Naive thymus-derived CD4-positive, alpha-beta T cell (primary cell): ENCODE results near the gene NPAS3. TPM values are rescaled to one million over a fixed set of nuclear protein-coding genes. Genes with fewer than 3 reads are reported as not detected.

ENCODE experiments used
- ATAC-seq: fragments of 150-1000 bp; cut with Tn5 transposase; 2 replicates; pipeline ENCODE4 v1.10.0; 2021; ENCODE audit warnings: mild to moderate bottlenecking, moderate library complexity
- CTCF ChIA-PET: fragments of 350-600 bp; sonication (Branson Sonifier 250); formaldehyde crosslinking; loops from one replicate; lab custom pipeline; 2021; ENCODE audit warnings: antibody characterized with exemption; lab: Charles Lee
- POLR2A ChIA-PET: fragments of 350-600 bp; sonication (Branson Sonifier 250); formaldehyde crosslinking; loops from one replicate; lab custom pipeline; 2021; ENCODE audit warnings: antibody characterized with exemption, inconsistent platforms; lab: Charles Lee
- DNase-seq, 9 donors: peaks; one replicate each; pipeline versions ENCODE4 v3.0.0 to v3.0.0-alpha.2; 2020 to 2022; ENCODE audit warnings: mixed read lengths in 1 of 9
- H3K27ac ChIP-seq: one replicate; pipeline ENCODE4 v1.7.0; 2013; ENCODE audit warnings: mild to moderate bottlenecking, low read depth, low read length, moderate library complexity
- H3K27me3 ChIP-seq, 2 donors: one replicate each; pipeline ENCODE4 v1.7.0; 2013; ENCODE audit warnings: low read length in 2 of 2, mild to moderate bottlenecking in 2 of 2, moderate library complexity in 2 of 2; ENCODE audit not compliant: control insufficient read depth in 2 of 2, insufficient read depth in 2 of 2
- H3K36me3 ChIP-seq, 3 experiments: 1 replicate in 2 of 3; 2 replicates in 1 of 3; pipeline ENCODE4 v1.7.0; 2013; ENCODE audit warnings: low read length in 3 of 3, mild to moderate bottlenecking in 3 of 3, moderate library complexity in 1 of 3; ENCODE audit not compliant: insufficient read depth in 3 of 3, control insufficient read depth in 2 of 3
- H3K4me1 ChIP-seq, 2 donors: one replicate each; pipeline ENCODE4 v1.7.0; 2013; ENCODE audit warnings: low read length in 2 of 2, mild to moderate bottlenecking in 2 of 2, moderate library complexity in 1 of 2; ENCODE audit not compliant: control insufficient read depth in 2 of 2, insufficient read depth in 2 of 2
- H3K4me3 ChIP-seq: 2 replicates; pipeline ENCODE4 v1.7.0; 2013; ENCODE audit warnings: mild to moderate bottlenecking, low read length
- H3K9me3 ChIP-seq, 3 experiments: 1 replicate in 2 of 3; 2 replicates in 1 of 3; pipeline ENCODE4 v1.7.0; 2013; ENCODE audit warnings: low read length in 3 of 3; ENCODE audit not compliant: control insufficient read depth in 2 of 3
- H3K27ac Mint-ChIP-seq, 9 donors: one replicate each; pipeline ENCODE4 v1.8.0; 2020 to 2022; ENCODE audit warnings: mixed read lengths in 9 of 9, mild to moderate bottlenecking in 8 of 9, moderate library complexity in 5 of 9, inconsistent platforms in 2 of 9
- H3K27me3 Mint-ChIP-seq, 5 donors: one replicate each; pipeline ENCODE4 v1.8.0; 2021 to 2022; ENCODE audit warnings: mixed read lengths in 5 of 5, mild to moderate bottlenecking in 1 of 5
- H3K36me3 Mint-ChIP-seq, 5 donors: one replicate each; pipeline ENCODE4 v1.8.0; 2020 to 2022; ENCODE audit warnings: mixed read lengths in 5 of 5, mild to moderate bottlenecking in 3 of 5, inconsistent platforms in 1 of 5
- H3K4me1 Mint-ChIP-seq, 7 donors: one replicate each; pipeline ENCODE4 v1.8.0; 2020 to 2022; ENCODE audit warnings: mixed read lengths in 7 of 7, mild to moderate bottlenecking in 3 of 7, inconsistent platforms in 1 of 7
- H3K4me3 Mint-ChIP-seq, 10 donors: one replicate each; pipeline ENCODE4 v1.8.0; 2020 to 2022; ENCODE audit warnings: mild to moderate bottlenecking in 10 of 10, mixed read lengths in 10 of 10, moderate library complexity in 6 of 10, inconsistent platforms in 2 of 10
- H3K9me3 Mint-ChIP-seq, 11 donors: one replicate each; pipeline ENCODE4 v1.8.0; 2020 to 2022; ENCODE audit warnings: mixed read lengths in 11 of 11, mild to moderate bottlenecking in 4 of 11, inconsistent platforms in 1 of 11, moderate library complexity in 1 of 11
- intact Hi-C, 2 donors: fragments of 100-400 bp; cut with micrococcal nuclease; formaldehyde crosslinking; loops; one replicate each; pipeline ENCODE4 v1.15.1; 2023
- polyA plus RNA-seq, 2 donors: library from polyadenylated mRNA; unstranded; fragments of 300-500 nt; fragmentation: Illumina TruSeq; gene quantifications; one replicate each; pipeline ENCODE4 v1.2.3, GENCODE V29; 2021
- total RNA-seq, 6 experiments: library from RNA in 5 of 6; stranded (reverse) in 5 of 6; gene quantifications; 1 replicate in 5 of 6; 2 replicates in 1 of 6; pipeline ENCODE4 v1.2.3 and lab custom pipeline; 2021 to 2026

The NPAS3 gene
- total and polyA plus RNA-seq, 7 experiments from 2014 or later: not detected

- Mint-ChIP-seq H3K4me1 (no peaks in the 10 kb centered on the region), H3K4me3 (no peak overlapping the region), H3K27me3 (peaks cover 0 to 11% (median 5%) of the 10 kb centered on the region in 5 donors), H3K36me3 (no peaks in the 10 kb centered on the region), H3K9me3 (peaks cover 0 to 5% (median 0%) of the 10 kb centered on the region in 11 donors), H3K27ac (no peak overlapping the region)
- no peaks in the 10 kb centered on the region for H3K27me3 ChIP-seq
- H3K4me3 ChIP-seq: no peak overlapping the region
- ATAC-seq (no peak), DNase-seq (no peak)
- H3K4me1 ChIP-seq: no peaks in the 10 kb centered on the region
- ChIA-PET POLR2A (no interaction called here), CTCF (no interaction called here)
- H3K27ac ChIP-seq: no peak overlapping the region
- no peaks in the 10 kb centered on the region for H3K9me3 ChIP-seq
- H3K36me3 ChIP-seq: no peaks in the 10 kb centered on the region
- intact Hi-C loops: no loop called here
Measured at GRCh38 chr14:33548606-33549005, 609.9 kb downstream of the NPAS3 start.

DNA sequence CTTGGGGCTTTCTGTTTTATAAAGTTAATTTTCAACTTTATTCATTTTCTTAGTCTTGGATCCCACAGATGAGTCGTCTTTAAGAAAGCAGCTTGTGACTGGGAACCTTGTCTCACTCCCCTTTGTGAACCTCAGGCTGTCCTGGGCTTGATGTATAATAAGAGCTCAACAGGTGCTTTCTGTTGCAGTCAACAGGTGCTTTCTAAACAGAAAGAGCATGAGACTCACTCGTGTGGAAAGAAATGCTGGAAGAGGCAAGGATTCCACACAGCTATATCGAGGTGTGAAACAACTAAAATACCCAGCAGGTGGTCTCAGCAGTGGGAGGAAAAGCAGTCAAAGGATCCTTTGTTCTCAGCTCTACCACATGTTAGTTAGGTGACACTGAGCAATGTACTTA lies 613.3 kb downstream of the NPAS3 start:
- no peak overlapping the region for H3K27ac Mint-ChIP-seq
- H3K4me1 Mint-ChIP-seq: no peaks in the 10 kb centered on the region
- H3K27me3 Mint-ChIP-seq: peaks cover 0 to 6% (median 0%) of the 10 kb centered on the region in 5 donors
- CTCF ChIA-PET: no interaction called here
- H3K36me3 Mint-ChIP-seq: no peaks in the 10 kb centered on the region
- no peaks in the 10 kb centered on the region for H3K27me3 ChIP-seq
- H3K4me3 ChIP-seq: no peak overlapping the region
- intact Hi-C loops: no loop called here
- ATAC-seq: no peak
- H3K4me3 Mint-ChIP-seq: no peak overlapping the region
- no peaks in the 10 kb centered on the region for H3K9me3 ChIP-seq
- H3K36me3 ChIP-seq: no peaks in the 10 kb centered on the region
- no peaks in the 10 kb centered on the region for H3K4me1 ChIP-seq
- POLR2A ChIA-PET: no interaction called here
- DNase-seq: no peak
- no peak overlapping the region for H3K27ac ChIP-seq
- peaks cover 0 to 6% (median 0%) of the 10 kb centered on the region in 11 donors for H3K9me3 Mint-ChIP-seq

- H3K4me3 ChIP-seq: no peak overlapping the region
- no peak overlapping the region for H3K4me3 Mint-ChIP-seq
- intact Hi-C loops: no loop called here
- no peaks in the 10 kb centered on the region for H3K4me1 Mint-ChIP-seq
- no peaks in the 10 kb centered on the region for H3K9me3 ChIP-seq
- peaks cover 0 to 6% (median 0%) of the 10 kb centered on the region in 11 donors for H3K9me3 Mint-ChIP-seq
- H3K36me3 ChIP-seq: no peaks in the 10 kb centered on the region
- no peak overlapping the region for H3K27ac ChIP-seq
- no peaks in the 10 kb centered on the region for H3K36me3 Mint-ChIP-seq
- DNase-seq (no peak), ATAC-seq (no peak)
- no peaks in the 10 kb centered on the region for H3K27me3 ChIP-seq
- CTCF ChIA-PET: no interaction called here
- POLR2A ChIA-PET: no interaction called here
- H3K27me3 Mint-ChIP-seq: peaks cover 0 to 6% (median 0%) of the 10 kb centered on the region in 5 donors
- H3K4me1 ChIP-seq: no peaks in the 10 kb centered on the region
- no peak overlapping the region for H3K27ac Mint-ChIP-seq
Measured at GRCh38 chr14:33553706-33554278, 615.1 kb downstream of the NPAS3 start.

- peaks cover 0 to 6% (median 0%) of the 10 kb centered on the region in 5 donors for H3K27me3 Mint-ChIP-seq
- no peaks in the 10 kb centered on the region for H3K36me3 ChIP-seq
- DNase-seq (no peak), ATAC-seq (no peak)
- no peaks in the 10 kb centered on the region for H3K4me1 Mint-ChIP-seq
- no peak overlapping the region for H3K27ac ChIP-seq
- no peaks in the 10 kb centered on the region for H3K9me3 ChIP-seq
- intact Hi-C loops: no loop called here
- H3K4me1 ChIP-seq: no peaks in the 10 kb centered on the region
- H3K27ac Mint-ChIP-seq: no peak overlapping the region
- ChIA-PET POLR2A (no interaction called here), CTCF (no interaction called here)
- H3K9me3 Mint-ChIP-seq: peaks cover 0 to 6% (median 0%) of the 10 kb centered on the region in 11 donors
- H3K27me3 ChIP-seq: no peaks in the 10 kb centered on the region
- H3K36me3 Mint-ChIP-seq: no peaks in the 10 kb centered on the region
- no peak overlapping the region for H3K4me3 ChIP-seq
- H3K4me3 Mint-ChIP-seq: no peak overlapping the region
Measured at GRCh38 chr14:33554988-33555387, 616.3 kb downstream of the NPAS3 start.

- intact Hi-C loops: no loop called here
- no peak overlapping the region for H3K4me3 ChIP-seq
- H3K36me3 Mint-ChIP-seq: no peaks in the 10 kb centered on the region
- no peaks in the 10 kb centered on the region for H3K4me1 ChIP-seq
- H3K27ac ChIP-seq: no peak overlapping the region
- ATAC-seq: no peak
- H3K36me3 ChIP-seq: no peaks in the 10 kb centered on the region
- no peaks in the 10 kb centered on the region for H3K9me3 ChIP-seq
- H3K27me3 Mint-ChIP-seq: peaks cover 0 to 6% (median 0%) of the 10 kb centered on the region in 5 donors
- H3K4me1 Mint-ChIP-seq: no peaks in the 10 kb centered on the region
- H3K27me3 ChIP-seq: no peaks in the 10 kb centered on the region
- ChIA-PET CTCF (no interaction called here), POLR2A (no interaction called here)
- no peak overlapping the region for H3K27ac Mint-ChIP-seq
- no peak overlapping the region for H3K4me3 Mint-ChIP-seq
- no peak for DNase-seq
- peaks cover 0 to 6% (median 0%) of the 10 kb centered on the region in 11 donors for H3K9me3 Mint-ChIP-seq
Measured at GRCh38 chr14:33555710-33556350, 617.2 kb downstream of the NPAS3 start.

- no peaks in the 10 kb centered on the region for H3K36me3 Mint-ChIP-seq
- intact Hi-C loops: no loop called here
- H3K4me1 ChIP-seq: no peaks in the 10 kb centered on the region
- no peak overlapping the region for H3K27ac ChIP-seq
- H3K27ac Mint-ChIP-seq: no peak overlapping the region
- H3K9me3 ChIP-seq: no peaks in the 10 kb centered on the region
- H3K36me3 ChIP-seq: no peaks in the 10 kb centered on the region
- H3K9me3 Mint-ChIP-seq: peaks cover 0 to 6% (median 0%) of the 10 kb centered on the region in 11 donors
- ChIA-PET CTCF (no interaction called here), POLR2A (no interaction called here)
- no peak overlapping the region for H3K4me3 ChIP-seq
- H3K27me3 ChIP-seq: no peaks in the 10 kb centered on the region
- H3K27me3 Mint-ChIP-seq: peaks cover 0 to 7% (median 3%) of the 10 kb centered on the region in 5 donors
- H3K4me1 Mint-ChIP-seq: no peaks in the 10 kb centered on the region
- DNase-seq (no peak), ATAC-seq (no peak)
- H3K4me3 Mint-ChIP-seq: no peak overlapping the region
Measured at GRCh38 chr14:33556382-33557121, 617.9 kb downstream of the NPAS3 start.
